ENCODE results near the gene CTSZ. TPM values are rescaled to one million over a fixed set of nuclear protein-coding genes. Genes with fewer than 3 reads are reported as not detected.
"Not testable (repeated sequence)": the region's sequence is repeated elsewhere in the genome, so short reads cannot be mapped to it uniquely, and the experiment has no call there.

CTSZ gene
- total RNA-seq, 8 experiments from 2014 or later = 0.71 to 114 (median 3.3) TPM

DNA sequence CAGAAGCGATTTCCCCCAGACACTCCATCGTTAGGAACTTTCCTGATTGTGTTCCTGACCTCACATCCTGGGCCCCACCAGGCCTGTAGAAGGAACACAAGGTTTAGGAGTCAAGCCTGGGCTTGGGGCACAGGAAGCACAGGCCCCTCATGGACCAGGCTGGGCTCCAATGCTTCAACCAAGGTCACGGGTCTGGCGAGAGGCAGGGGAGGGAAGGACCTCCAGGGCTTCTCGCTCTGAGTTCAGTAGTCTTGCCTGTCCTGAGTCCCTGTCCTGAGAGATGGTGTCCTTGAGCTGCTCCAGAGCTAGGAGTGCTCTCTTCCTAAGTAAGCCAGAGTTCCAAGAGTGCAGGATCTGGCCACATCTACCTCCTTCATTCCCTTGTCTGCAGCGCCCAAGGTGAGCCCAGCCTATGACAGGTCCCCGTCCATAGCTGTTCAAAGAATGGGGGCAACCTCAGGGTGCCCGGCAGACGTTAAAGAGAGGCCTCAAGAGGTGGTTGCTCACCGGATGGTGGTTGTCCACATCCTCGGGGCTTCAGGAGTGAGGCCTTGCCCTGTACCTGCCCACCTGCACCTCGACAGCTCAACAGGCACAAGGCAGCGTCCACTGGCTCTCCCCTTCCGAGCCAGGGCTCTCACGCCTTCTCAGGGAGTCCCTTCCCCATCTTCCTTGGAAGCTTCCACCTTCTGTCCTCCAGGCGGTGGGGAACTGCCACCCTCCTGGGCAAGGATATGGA, 10.6 kb upstream of the CTSZ start:
- in situ Hi-C loops (cut with MboI; ENCODE audit: low pct_unique_long_range_greater_than_20kb in 2 of 9, low sequenced_read_pairs in 9 of 9, unreplicated experiment in 9 of 9) = no loop called here
- H3K27ac ChIP-seq = no peak overlapping the region
- ATAC-seq (replicated peaks in 6 of 8) = no peak
- no peak overlapping the region for H3K4me3 ChIP-seq
- 50 to 100% (median 98%) methylated on average over 1 to 9 of the region's 16 CpGs; no CpG with 5 or more reads in 2 of the 10 experiments for WGBS, 10 experiments
- peaks cover 12 to 21% of the 10 kb centered on the region in 2 donors for H3K4me1 ChIP-seq (replicated peaks in 1 of 2)

DNA sequence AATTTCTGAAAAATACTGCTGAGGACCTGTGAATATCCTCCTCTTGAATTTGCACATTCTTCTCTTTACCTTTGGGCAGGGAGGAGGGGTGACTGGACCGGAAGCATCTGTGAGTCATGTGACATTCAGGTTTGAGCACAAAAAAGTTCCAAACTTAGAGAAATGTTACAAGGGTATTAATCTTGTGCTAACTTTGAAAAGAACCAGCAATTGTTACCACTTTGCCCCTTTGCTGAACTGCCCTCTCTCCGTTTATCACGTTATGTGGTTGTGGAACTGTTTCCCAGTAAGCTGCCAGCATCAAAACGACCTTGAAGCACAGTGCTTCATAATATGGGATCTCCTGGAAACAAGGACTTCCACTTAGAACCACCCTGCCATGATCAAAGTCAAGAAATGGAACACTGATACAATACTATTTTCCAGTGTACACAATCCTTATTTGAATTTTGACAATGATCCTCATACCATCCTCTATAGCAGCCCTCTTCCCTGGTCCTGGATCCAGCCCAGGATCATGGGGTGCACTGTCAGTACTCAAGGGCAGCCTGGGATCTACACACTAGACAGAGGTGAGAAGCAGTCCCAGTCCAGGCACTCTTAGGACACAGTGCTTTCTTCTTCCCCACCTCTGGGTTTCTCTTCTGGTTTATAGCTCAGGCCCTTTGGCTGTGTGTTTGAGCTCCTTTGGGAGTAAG, 9.9 kb upstream of the CTSZ start:
- 39 to 87% (median 71%) methylated on average over 1 to 4 of the region's 4 CpGs for WGBS, 10 experiments
- in situ Hi-C loops (cut with MboI; ENCODE audit: low pct_unique_long_range_greater_than_20kb in 2 of 9, low sequenced_read_pairs in 9 of 9, unreplicated experiment in 9 of 9) = no loop called here
- Histone ChIP-seq H3K27ac (no peak overlapping the region), H3K4me1 (replicated peaks in 1 of 2) (peaks cover 12 to 21% of the 10 kb centered on the region in 2 donors), H3K4me3 (no peak overlapping the region)
- no peak for ATAC-seq (replicated peaks in 6 of 8)

DNA sequence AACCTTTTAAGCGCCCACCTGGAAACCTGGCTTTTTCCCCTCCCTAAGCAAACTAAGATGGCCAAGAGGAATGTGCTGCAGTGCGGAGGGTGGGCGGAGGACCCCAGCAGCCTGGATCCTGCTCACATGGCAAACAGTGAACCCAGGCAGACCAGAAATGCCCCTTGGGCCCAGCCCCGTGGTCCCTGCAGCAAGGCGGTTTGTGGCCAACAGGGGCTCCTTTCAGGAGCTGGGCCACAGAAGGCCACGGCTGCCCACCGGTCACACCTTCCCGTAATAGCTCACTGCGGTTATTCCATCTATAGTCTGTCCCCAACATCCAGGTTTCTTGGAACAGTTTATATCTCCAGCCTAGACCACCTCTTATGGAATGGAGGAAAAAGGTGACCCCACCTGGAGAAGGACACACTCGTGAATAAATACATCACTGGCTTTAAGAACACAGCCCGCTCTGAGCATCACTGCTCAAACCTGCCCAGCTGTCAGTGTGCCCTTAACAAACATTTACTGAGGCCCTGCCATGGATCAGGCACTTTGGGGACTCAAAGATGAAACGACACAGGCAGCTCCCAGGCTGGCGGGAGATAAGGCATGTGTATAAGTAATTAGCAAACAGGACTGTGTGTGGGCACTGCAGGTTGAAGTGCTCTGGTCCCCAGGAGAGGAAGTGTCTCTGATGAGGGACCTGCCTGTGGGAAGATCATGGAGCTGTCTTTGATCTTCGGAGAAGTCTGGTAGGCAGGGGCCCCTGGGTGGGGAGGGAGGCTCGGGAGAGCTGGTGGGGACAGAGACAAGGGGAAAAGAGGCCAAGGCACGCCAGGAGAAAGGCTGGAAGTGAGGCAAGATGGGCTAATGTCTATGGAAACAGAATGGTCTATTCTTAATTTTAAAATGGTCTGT, 9.0 kb upstream of the CTSZ start:
- in situ Hi-C loops (cut with MboI; ENCODE audit: low pct_unique_long_range_greater_than_20kb in 2 of 9, low sequenced_read_pairs in 9 of 9, unreplicated experiment in 9 of 9) = no loop called here
- WGBS, 10 experiments = 40 to 87% (median 83%) methylated on average over 1 to 4 of the region's 16 CpGs; no CpG with 5 or more reads in 5 of the 10 experiments
- peak in 1 of 8 experiments; percentile 15 for ATAC-seq (replicated peaks in 6 of 8)
- Histone ChIP-seq H3K4me1 (replicated peaks in 1 of 2) (peaks cover 4 to 17% of the 10 kb centered on the region in 2 donors), H3K4me3 (no peak overlapping the region), H3K27ac (no peak overlapping the region)

DNA sequence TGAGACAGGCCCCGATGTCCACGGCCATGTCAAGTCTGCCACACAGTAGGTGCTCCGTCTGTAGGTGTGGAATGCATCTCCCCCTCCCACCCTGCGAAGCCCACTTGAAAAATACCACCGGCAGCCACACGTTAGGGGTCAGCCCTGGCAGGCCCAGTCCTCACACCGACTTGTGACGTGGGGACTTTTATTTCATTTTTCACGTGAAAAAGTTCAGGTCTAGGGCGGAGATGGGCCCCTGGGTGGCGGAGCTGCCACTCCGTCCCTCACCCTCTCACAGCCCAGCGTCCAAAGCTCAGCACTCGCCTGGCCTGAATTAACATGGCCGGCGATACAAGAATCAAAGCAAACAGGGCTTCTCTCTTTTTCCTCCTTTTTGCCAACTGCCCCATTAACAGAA, 8.4 kb upstream of the CTSZ start:
- no peak overlapping the region for H3K27ac ChIP-seq
- in situ Hi-C loops (cut with MboI; ENCODE audit: low pct_unique_long_range_greater_than_20kb in 2 of 9, low sequenced_read_pairs in 9 of 9, unreplicated experiment in 9 of 9) = no loop called here
- no peak for ATAC-seq (replicated peaks in 6 of 8)
- peaks cover 0 to 18% of the 10 kb centered on the region in 2 donors for H3K4me1 ChIP-seq (replicated peaks in 1 of 2)
- H3K4me3 ChIP-seq = no peak overlapping the region
- 91 to 98% (median 93%) methylated on average over 3 to 13 of the region's 16 CpGs; no CpG with 5 or more reads in 6 of the 10 experiments for WGBS, 10 experiments

DNA sequence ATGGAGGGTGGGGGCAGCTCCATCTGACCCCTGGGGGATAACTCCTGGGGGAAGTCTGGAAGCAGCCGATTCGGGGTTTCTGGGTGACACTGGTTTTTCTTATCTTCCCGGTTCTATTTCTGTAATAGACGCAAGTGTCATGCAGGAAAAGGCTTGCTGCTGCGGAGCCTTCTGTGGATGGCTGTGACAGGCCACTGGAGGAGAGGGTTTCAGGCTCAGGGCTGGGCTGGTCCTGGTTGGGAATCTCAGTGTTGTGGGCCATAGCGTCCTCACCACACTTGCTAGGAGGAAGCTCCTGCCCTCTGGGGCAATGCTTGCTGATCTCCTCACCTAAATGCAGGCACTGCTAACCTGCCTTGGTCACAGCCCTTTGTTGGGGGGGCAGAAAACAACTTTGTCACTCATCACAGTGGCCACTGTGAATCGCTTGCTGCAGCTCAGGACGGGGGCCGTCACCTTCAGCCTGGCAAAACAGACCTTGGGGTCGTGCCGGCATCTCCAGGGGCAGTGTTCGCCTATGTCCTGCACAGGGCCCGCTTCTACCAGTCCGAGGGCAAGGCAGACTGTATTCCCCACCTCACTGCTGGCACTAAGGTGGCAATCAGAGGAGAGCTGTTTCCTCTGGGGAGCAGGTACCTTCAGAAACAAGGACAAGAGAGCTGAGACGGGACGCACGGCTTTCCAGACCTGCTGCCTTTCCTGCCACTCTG, 7.8 kb upstream of the CTSZ start:
- H3K27ac ChIP-seq = no peak overlapping the region
- no peak overlapping the region for H3K4me3 ChIP-seq
- 81 to 100% (median 100%) methylated on average over 1 to 4 of the region's 17 CpGs; no CpG with 5 or more reads in 5 of the 10 experiments for WGBS, 10 experiments
- ATAC-seq (replicated peaks in 6 of 8) = no peak
- peaks cover 0 to 18% of the 10 kb centered on the region in 2 donors for H3K4me1 ChIP-seq (replicated peaks in 1 of 2)
- in situ Hi-C loops (cut with MboI; ENCODE audit: low pct_unique_long_range_greater_than_20kb in 2 of 9, low sequenced_read_pairs in 9 of 9, unreplicated experiment in 9 of 9) = no loop called here

DNA sequence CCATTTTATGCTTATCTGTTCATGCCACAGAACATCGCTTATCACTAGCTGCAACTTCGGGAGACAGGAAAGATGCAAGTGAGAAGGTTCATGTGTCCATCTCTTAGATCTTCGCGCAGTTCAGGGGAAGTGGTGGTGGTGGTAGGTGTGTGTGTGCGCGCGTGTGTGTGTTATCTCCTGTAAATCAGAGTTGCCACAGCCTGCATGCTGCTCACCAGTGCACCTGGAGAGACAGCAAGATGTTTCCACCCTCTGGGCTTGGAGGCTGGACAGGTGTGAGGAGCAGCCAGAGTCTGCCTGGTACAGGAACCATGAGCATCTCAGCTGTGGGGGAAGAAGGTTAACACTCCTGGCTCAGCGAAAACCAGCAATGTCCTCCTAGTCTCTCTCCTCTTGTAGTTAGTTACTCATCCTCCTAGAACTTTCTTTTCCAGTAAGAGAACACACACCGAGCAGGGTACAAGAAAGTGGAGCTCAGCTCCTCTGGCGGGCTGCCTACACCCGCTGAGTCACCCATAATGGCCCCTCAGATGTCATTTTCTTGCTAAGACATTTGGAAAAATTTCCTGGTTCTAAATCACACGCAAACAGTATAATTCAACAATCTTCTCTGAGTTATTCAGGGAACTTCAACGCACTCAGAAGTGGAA, 7.0 kb upstream of the CTSZ start:
- ATAC-seq (replicated peaks in 6 of 8) = peak in 1 of 8 experiments; percentile 49
- Histone ChIP-seq H3K27ac (no peak overlapping the region), H3K4me3 (no peak overlapping the region), H3K4me1 (replicated peaks in 1 of 2) (peaks cover 0 to 18% of the 10 kb centered on the region in 2 donors)
- WGBS, 10 experiments = 40 to 100% (median 83%) methylated on average over 1 to 8 of the region's 13 CpGs
- in situ Hi-C loops (cut with MboI; ENCODE audit: low pct_unique_long_range_greater_than_20kb in 2 of 9, low sequenced_read_pairs in 9 of 9, unreplicated experiment in 9 of 9) = no loop called here

DNA sequence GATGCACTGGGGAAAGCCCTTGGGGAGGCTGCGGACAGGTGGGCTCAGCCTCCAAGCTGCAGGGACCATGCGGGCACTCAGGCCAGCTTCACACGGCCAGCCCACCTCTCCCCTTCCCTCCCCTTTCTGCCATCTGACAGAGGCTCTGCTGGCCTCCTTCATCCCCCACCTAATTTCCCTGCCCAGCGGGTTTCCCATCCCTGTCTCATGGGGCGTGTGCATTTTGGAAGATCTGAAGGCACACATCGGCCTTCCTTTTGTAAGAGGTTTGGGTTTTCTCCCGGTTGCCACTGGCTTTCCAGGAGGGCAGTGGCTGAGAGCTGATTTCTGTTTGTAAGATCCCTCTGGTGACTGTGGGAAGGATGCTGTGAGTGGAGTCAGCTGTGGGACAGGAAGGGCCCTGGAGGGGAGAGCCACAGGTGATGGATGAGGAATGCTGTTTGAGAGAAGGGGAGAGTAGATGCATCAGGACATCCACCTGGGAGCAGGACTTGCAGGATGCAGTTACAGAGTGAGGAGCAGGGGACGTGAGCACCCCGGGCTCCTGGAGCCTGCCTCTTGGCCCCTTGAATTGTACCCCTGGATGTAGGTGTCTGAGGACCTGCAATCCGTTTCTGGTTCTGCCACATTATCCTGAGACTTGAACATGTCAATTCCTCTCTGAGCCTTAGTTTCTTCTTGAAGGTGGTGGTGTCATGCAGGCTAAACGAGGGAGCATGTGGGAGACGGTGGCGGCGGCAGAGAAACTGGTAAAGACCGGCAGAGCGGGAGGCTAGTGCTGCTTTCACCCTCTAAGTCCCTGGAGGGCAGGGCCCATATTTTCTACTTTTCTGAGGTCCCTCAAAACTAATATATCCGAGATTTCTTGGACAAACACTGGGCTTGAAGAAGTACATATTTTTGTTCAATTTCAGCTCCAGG, 6.2 kb upstream of the CTSZ start:
- no peak overlapping the region for H3K27ac ChIP-seq
- no peak overlapping the region for H3K4me3 ChIP-seq
- WGBS, 10 experiments = 40 to 90% (median 85%) methylated on average over 1 to 10 of the region's 17 CpGs; no CpG with 5 or more reads in 5 of the 10 experiments
- in situ Hi-C loops (cut with MboI; ENCODE audit: low pct_unique_long_range_greater_than_20kb in 2 of 9, low sequenced_read_pairs in 9 of 9, unreplicated experiment in 9 of 9) = no loop called here
- no peak for ATAC-seq (replicated peaks in 6 of 8)
- H3K4me1 ChIP-seq (replicated peaks in 1 of 2) = peaks cover 0 to 18% of the 10 kb centered on the region in 2 donors

DNA sequence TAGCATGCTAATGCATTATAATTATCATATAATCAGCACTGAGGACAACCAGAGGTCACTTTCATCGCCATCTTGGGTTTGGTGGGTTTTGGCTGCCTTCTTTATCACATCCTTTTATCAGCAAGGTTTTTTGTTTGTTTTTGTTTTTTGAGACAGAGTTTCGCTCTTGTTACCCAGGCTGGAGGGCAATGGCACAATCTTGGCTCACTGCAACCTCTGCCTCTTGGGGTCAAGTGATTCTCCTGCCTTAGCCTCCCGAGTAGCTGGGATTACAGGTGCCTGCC, 4.8 kb upstream of the CTSZ start:
- H3K27ac ChIP-seq; ATAC-seq (replicated peaks in 6 of 8); H3K4me3 ChIP-seq; in situ Hi-C loops (cut with MboI; ENCODE audit: low pct_unique_long_range_greater_than_20kb in 2 of 9, low sequenced_read_pairs in 9 of 9, unreplicated experiment in 9 of 9): not testable (repeated sequence)
- peaks cover 0 to 18% of the 10 kb centered on the region in 2 donors for H3K4me1 ChIP-seq (replicated peaks in 1 of 2)
- WGBS, 10 experiments = 80 to 100% (median 100%) methylated on average over 1 to 3 of the region's 3 CpGs; no CpG with 5 or more reads in 3 of the 10 experiments

DNA sequence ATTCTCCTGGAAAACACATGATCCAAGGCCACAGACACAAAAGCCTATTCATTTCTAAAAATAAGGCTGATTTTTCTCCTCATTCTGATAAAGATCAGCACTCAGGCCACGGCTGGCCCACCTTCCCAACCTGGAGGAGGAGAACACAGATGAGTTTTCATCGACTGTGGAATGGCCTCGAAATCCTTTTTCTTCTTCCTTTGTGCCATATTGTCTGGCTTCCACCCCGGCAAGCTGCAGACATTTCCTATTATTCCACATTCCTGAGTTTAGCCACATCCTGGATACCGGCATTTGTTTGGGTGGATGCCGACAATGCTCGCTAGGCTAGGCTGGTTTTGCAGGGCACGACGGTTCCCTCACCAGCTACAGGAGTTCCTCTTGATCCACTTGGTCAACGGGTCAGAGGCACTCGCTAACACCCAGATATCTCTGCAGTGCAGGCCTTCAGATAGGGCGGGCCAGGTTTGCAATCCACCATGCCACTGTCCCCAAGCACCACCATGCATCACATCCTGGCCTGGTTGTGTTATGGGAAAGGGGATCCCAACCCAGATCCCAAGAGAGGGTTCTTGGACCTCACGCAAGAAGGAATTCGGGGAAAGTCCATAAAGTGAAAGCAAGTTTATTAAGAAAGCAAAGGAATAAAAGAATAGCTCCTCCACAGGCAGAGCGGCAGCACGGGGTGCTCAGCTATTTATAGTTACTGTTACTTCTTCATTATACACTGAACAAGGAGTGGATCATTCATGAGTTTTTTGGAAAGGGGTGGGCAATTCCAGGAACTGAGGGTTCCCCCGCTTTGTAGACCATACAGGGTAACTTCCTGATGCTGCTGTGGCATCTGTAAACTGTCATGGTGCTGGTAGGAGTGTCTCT, 4.2 kb upstream of the CTSZ start:
- Histone ChIP-seq H3K4me3 (no peak overlapping the region), H3K27ac (no peak overlapping the region), H3K4me1 (replicated peaks in 1 of 2) (peaks cover 3 to 21% of the 10 kb centered on the region in 2 donors)
- 0 to 100% (median 59%) methylated on average over 1 to 16 of the region's 17 CpGs; no CpG with 5 or more reads in 1 of the 10 experiments for WGBS, 10 experiments
- peak in 5 of 8 experiments; percentile 18 to 79 (median 51) for ATAC-seq (replicated peaks in 6 of 8)
- in situ Hi-C loops (cut with MboI; ENCODE audit: low pct_unique_long_range_greater_than_20kb in 2 of 9, low sequenced_read_pairs in 9 of 9, unreplicated experiment in 9 of 9) = no loop called here

DNA sequence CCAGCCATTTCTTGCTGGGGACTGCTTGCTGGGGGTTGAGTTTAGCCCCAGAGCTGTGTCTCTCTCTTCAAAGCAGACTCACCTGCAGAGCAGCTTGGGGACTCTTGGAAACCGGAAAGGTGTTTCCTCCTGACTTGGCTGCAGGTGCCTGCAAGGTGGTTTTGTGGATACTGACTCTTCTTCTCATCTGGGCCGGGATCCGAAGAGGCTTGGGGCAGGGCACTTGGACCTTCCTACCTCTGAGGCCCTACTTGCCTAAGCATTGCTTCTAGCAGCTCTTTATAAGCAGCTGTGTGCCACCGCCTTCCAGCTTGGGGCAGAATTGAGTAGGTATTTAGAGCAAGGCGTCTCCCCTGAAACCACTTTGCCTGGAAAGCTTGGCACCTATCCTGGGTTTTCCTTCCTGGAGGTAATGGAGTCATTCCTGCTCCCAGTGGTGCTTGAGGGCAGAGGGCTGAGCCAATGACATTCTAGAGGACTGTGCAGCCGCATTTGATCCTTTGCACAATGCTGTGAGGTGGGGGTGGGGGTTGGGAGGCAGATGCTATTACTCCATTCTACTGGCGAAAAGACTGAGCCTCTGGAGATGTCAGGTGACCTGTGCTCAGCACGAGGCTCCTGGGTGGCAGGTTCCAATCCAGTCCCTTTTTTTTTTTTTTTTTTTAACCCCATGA, 3.4 kb upstream of the CTSZ start:
- 0 to 100% (median 56%) methylated on average over 1 to 4 of the region's 8 CpGs; no CpG with 5 or more reads in 1 of the 10 experiments for WGBS, 10 experiments
- ATAC-seq (replicated peaks in 6 of 8) = peak in 1 of 8 experiments; percentile 7
- Histone ChIP-seq H3K27ac (no peak overlapping the region), H3K4me1 (replicated peaks in 1 of 2) (peaks cover 3 to 20% of the 10 kb centered on the region in 2 donors), H3K4me3 (no peak overlapping the region)
- in situ Hi-C loops (cut with MboI; ENCODE audit: low pct_unique_long_range_greater_than_20kb in 2 of 9, low sequenced_read_pairs in 9 of 9, unreplicated experiment in 9 of 9) = no loop called here
